ENCODE data around the gene IFITM10.

DNA sequence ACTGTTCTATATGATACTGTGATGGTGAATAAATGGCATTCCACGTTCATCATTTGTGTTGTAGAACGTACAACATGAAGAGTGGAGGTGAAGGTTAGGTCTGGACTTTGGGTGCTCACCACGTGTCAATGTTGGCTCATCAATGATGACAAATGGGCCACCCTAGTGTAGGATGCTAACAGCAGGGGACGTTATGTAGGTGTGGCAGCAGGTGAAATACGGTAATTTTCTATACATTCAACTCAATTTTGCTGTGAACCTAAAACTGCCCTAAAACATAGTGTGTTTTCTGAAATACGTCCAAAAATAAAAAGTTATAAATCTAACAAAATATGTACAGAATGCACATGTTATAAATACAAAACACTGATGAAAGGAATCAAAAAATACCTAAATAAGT, 47.2 kb downstream of the IFITM10 start:
- no peak for TF ChIP-seq CTCF (IDR thresholded peaks at IDR 0.05)
- TF ChIP-seq POLR2A (IDR thresholded peaks at IDR 0.05), result no peak
